CD4-positive, alpha-beta memory T cell (primary cell): ENCODE measurements around the gene ARFGEF2. TPM values are rescaled to one million over a fixed set of nuclear protein-coding genes. Genes with fewer than 3 reads are reported as not detected.
"Not testable (repeated sequence)": the region's sequence is repeated elsewhere in the genome, so short reads cannot be mapped to it uniquely, and the experiment has no call there.

Experiments
- CTCF ChIA-PET: fragments of 350-600 bp; sonication (Branson Sonifier 250); formaldehyde crosslinking; loops from one replicate; lab custom pipeline; 2021; ENCODE audit warnings: inconsistent platforms; ENCODE audit not compliant: partially characterized antibody; lab: Charles Lee
- POLR2A ChIA-PET: fragments of 350-600 bp; sonication (Branson Sonifier 250); formaldehyde crosslinking; loops from one replicate; lab custom pipeline; 2021; ENCODE audit not compliant: partially characterized antibody; lab: Charles Lee
- DNase-seq, 5 donors: peaks; one replicate each; pipeline versions ENCODE4 v3.0.0 to v3.0.0-alpha.2; 2020 to 2022; ENCODE audit warnings: mixed read lengths in 1 of 5
- H3K27ac ChIP-seq: one replicate; pipeline ENCODE4 v1.7.0; 2013; ENCODE audit warnings: low read depth, low read length
- H3K27me3 ChIP-seq: 2 replicates; pipeline ENCODE4 v1.7.0; 2013; ENCODE audit warnings: mild to moderate bottlenecking, low read length, moderate library complexity; ENCODE audit not compliant: insufficient read depth
- H3K36me3 ChIP-seq: 2 replicates; pipeline ENCODE4 v1.7.0; 2013; ENCODE audit warnings: mild to moderate bottlenecking, low read length, moderate library complexity; ENCODE audit not compliant: insufficient read depth
- H3K4me1 ChIP-seq: 2 replicates; pipeline ENCODE4 v1.7.0; 2013; ENCODE audit warnings: mild to moderate bottlenecking, low read length, moderate library complexity; ENCODE audit not compliant: insufficient read depth
- H3K4me3 ChIP-seq, 2 donors: one replicate each; pipeline ENCODE4 v1.7.0; 2013; ENCODE audit warnings: low read length in 2 of 2, mild to moderate bottlenecking in 1 of 2
- H3K9me3 ChIP-seq, 2 donors: one replicate each; pipeline ENCODE4 v1.7.0; 2013; ENCODE audit warnings: low read length in 2 of 2, control low read depth in 1 of 2; ENCODE audit not compliant: control insufficient read depth in 1 of 2
- H3K27ac Mint-ChIP-seq, 7 donors: one replicate each; pipeline ENCODE4 v1.8.0; 2020 to 2021; ENCODE audit warnings: mixed read lengths in 7 of 7, mild to moderate bottlenecking in 6 of 7, inconsistent platforms in 3 of 7, moderate library complexity in 3 of 7
- H3K27me3 Mint-ChIP-seq, 2 donors: one replicate each; pipeline ENCODE4 v1.8.0; 2020 to 2021; ENCODE audit warnings: mixed read lengths in 2 of 2
- H3K36me3 Mint-ChIP-seq, 2 donors: one replicate each; pipeline ENCODE4 v1.8.0; 2020 to 2021; ENCODE audit warnings: mixed read lengths in 2 of 2, inconsistent platforms in 1 of 2, mild to moderate bottlenecking in 1 of 2
- H3K4me1 Mint-ChIP-seq, 4 donors: one replicate each; pipeline ENCODE4 v1.8.0; 2020 to 2021; ENCODE audit warnings: mixed read lengths in 4 of 4, mild to moderate bottlenecking in 1 of 4
- H3K4me3 Mint-ChIP-seq, 8 donors: one replicate each; pipeline ENCODE4 v1.8.0; 2020 to 2021; ENCODE audit warnings: mixed read lengths in 8 of 8, mild to moderate bottlenecking in 7 of 8, moderate library complexity in 6 of 8, inconsistent platforms in 3 of 8
- H3K9me3 Mint-ChIP-seq, 8 donors: one replicate each; pipeline ENCODE4 v1.8.0; 2020 to 2021; ENCODE audit warnings: mixed read lengths in 8 of 8, mild to moderate bottlenecking in 5 of 8, inconsistent platforms in 3 of 8, moderate library complexity in 1 of 8
- intact Hi-C: fragments of 100-400 bp; cut with micrococcal nuclease; formaldehyde crosslinking; loops from one replicate; pipeline ENCODE4 v1.15.1; 2023
- polyA plus RNA-seq, 2 donors: library from polyadenylated mRNA; unstranded; fragments of 300-500 nt; fragmentation: Illumina TruSeq; gene quantifications; one replicate each; pipeline ENCODE4 v1.2.3, GENCODE V29; 2021
- total RNA-seq, 2 experiments: library from RNA; stranded (reverse); gene quantifications; one replicate each; pipeline ENCODE4 v1.2.3, GENCODE V29; 2021

Gene ARFGEF2
- total and polyA plus RNA-seq, 4 experiments from 2014 or later, result 4.7 to 28.1 (median 18.4) TPM

DNA sequence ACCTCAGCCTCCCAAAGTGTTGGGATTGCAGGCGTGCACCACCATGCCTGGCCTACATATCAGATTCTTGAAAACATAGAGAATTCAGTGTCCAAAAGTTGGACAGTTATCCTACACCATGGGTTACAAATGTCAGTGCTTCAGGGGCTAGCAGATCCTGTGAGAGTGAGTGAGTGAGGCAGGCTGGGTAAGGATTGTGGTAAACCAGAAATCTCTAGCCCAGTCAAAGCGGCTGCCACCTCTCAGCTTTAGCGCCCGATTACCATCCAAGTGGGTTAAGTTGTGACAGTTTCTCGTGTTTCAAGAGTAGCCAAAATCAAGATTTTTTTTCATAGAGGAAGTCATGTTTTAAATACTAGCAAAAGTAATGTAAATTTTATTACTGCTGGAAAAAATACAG is 102.7 kb downstream of the ARFGEF2 start:
- H3K27ac Mint-ChIP-seq, result no peak overlapping the region
- no peaks in the 10 kb centered on the region for H3K9me3 Mint-ChIP-seq
- intact Hi-C loops, result no loop called here
- Histone ChIP-seq H3K4me1 (no peaks in the 10 kb centered on the region), H3K36me3 (peaks cover 41% of the 10 kb centered on the region), H3K27ac (no peak overlapping the region), H3K27me3 (no peaks in the 10 kb centered on the region), H3K9me3 (no peaks in the 10 kb centered on the region), H3K4me3 (no peak overlapping the region)
- H3K36me3 Mint-ChIP-seq, result peaks cover 33 to 53% of the 10 kb centered on the region in 2 donors
- H3K4me1 Mint-ChIP-seq, result no peaks in the 10 kb centered on the region
- no peak for DNase-seq
- CTCF ChIA-PET, result no interaction called here
- no peaks in the 10 kb centered on the region for H3K27me3 Mint-ChIP-seq
- POLR2A ChIA-PET, result interaction anchor here (0.9 kb wide), 1 partner anchor 14 kb away, joined by 3 read pairs; no protein-coding TSS in a partner anchor
- no peak overlapping the region for H3K4me3 Mint-ChIP-seq

DNA sequence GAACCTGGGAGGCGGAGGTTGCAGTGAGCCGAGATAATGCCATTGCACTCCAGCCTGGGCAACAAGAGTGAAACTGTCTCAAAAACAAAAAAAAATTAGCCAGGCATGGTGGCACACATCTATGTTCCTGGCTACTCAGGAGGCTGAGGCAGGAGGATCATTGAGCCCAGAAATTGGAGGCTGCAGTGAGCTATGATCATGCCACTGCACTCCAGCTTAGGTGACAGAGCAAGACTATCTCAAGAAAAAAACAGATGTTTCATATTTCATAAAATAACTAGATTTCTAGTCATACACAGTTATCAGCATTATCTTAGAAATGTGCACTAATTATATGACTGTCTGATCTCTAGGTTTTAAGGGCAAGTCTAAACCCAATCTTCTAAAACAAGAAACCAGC is 106.7 kb downstream of the ARFGEF2 start:
- POLR2A ChIA-PET, H3K4me3 Mint-ChIP-seq, H3K4me3 ChIP-seq, H3K27me3 ChIP-seq, H3K4me1 Mint-ChIP-seq, H3K27ac ChIP-seq, H3K9me3 Mint-ChIP-seq, H3K27ac Mint-ChIP-seq, H3K4me1 ChIP-seq, DNase-seq, H3K27me3 Mint-ChIP-seq, H3K9me3 ChIP-seq: not testable (repeated sequence)
- CTCF ChIA-PET, result interaction anchor here (0.9 kb wide), 1 partner anchor 21 kb away, joined by 4 read pairs; no protein-coding TSS in a partner anchor
- peaks cover 30 to 39% of the 10 kb centered on the region in 2 donors for H3K36me3 Mint-ChIP-seq
- intact Hi-C loops, result loop anchor here (2.0 kb wide), 1 partner anchor 189 kb away; no protein-coding TSS in a partner anchor
- peaks cover 34% of the 10 kb centered on the region for H3K36me3 ChIP-seq

GRCh38 chr20:49028684-49029083 is 107.2 kb downstream of the ARFGEF2 start:
- DNase-seq, result no peak
- H3K27me3 ChIP-seq, result no peaks in the 10 kb centered on the region
- peaks cover 37% of the 10 kb centered on the region for H3K36me3 ChIP-seq
- intact Hi-C loops, result loop anchor here (2.0 kb wide), 1 partner anchor 188 kb away; no protein-coding TSS in a partner anchor
- no peaks in the 10 kb centered on the region for H3K4me1 ChIP-seq
- H3K27ac Mint-ChIP-seq, result no peak overlapping the region
- no peaks in the 10 kb centered on the region for H3K27me3 Mint-ChIP-seq
- no peak overlapping the region for H3K4me3 Mint-ChIP-seq
- ChIA-PET CTCF (interaction anchor here (0.7 to 0.9 kb wide), 2 partner anchors 21 to 188 kb away, joined by 3 to 4 read pairs; no protein-coding TSS in a partner anchor), POLR2A (no interaction called here)
- peaks cover 34 to 42% of the 10 kb centered on the region in 2 donors for H3K36me3 Mint-ChIP-seq
- H3K27ac ChIP-seq, result no peak overlapping the region
- no peaks in the 10 kb centered on the region for H3K9me3 Mint-ChIP-seq
- no peaks in the 10 kb centered on the region for H3K4me1 Mint-ChIP-seq
- no peaks in the 10 kb centered on the region for H3K9me3 ChIP-seq
- H3K4me3 ChIP-seq, result no peak overlapping the region

GRCh38 chr20:49029203-49029602 is 107.7 kb downstream of the ARFGEF2 start:
- Mint-ChIP-seq H3K36me3 (peaks cover 37 to 43% of the 10 kb centered on the region in 2 donors), H3K27ac (no peak overlapping the region), H3K27me3 (no peaks in the 10 kb centered on the region), H3K4me3 (no peak overlapping the region), H3K9me3 (no peaks in the 10 kb centered on the region), H3K4me1 (no peaks in the 10 kb centered on the region)
- Histone ChIP-seq H3K4me3 (no peak overlapping the region), H3K4me1 (no peaks in the 10 kb centered on the region), H3K9me3 (no peaks in the 10 kb centered on the region), H3K27ac (no peak overlapping the region), H3K36me3 (peaks cover 35% of the 10 kb centered on the region), H3K27me3 (no peaks in the 10 kb centered on the region)
- POLR2A ChIA-PET, result no interaction called here
- CTCF ChIA-PET, result interaction anchor here (0.7 to 1.0 kb wide), 3 partner anchors 9 to 188 kb away, joined by 3 to 4 read pairs (median 3); no protein-coding TSS in a partner anchor
- intact Hi-C loops, result loop anchor here (2.0 kb wide), 1 partner anchor 188 kb away; no protein-coding TSS in a partner anchor
- no peak for DNase-seq

DNA sequence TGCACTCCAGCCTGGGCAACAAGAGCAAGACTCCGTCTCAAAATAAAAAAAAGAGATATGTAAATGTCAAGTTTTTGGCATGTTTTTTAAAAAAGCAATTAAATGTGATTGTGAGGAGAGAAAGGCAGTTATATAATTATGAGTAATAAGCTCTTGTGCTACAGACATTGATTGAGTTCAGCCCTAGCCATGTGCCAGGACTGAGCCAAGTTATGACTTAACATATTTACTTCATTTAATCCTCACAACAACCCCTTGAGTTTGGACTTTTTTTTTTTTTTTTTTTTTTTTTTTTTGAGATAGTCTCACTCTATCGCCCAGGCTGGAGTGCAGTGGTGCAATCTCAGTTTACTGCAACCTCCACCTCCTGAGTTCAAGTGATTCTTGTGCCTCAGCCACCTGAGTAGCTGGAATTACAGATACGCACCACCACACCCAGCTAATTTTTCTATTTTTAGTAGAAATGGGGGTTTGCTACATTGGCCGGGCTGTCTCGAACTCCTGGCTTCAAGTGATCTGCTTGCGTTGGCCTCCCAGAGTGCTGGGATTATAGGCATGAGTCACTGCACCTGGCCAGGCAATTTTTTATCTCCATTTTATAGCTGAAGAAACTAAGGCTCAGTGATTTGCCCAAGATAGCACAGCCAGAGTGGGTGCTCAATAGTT is 109.6 kb downstream of the ARFGEF2 start:
- Mint-ChIP-seq H3K27ac (no peak overlapping the region), H3K4me3 (no peak overlapping the region), H3K36me3 (peaks cover 33 to 46% of the 10 kb centered on the region in 2 donors), H3K27me3 (no peaks in the 10 kb centered on the region), H3K4me1 (no peaks in the 10 kb centered on the region), H3K9me3 (no peaks in the 10 kb centered on the region)
- no peak overlapping the region for H3K27ac ChIP-seq
- CTCF ChIA-PET, result no interaction called here
- H3K27me3 ChIP-seq, result no peaks in the 10 kb centered on the region
- H3K4me3 ChIP-seq, result no peak overlapping the region
- no peaks in the 10 kb centered on the region for H3K9me3 ChIP-seq
- POLR2A ChIA-PET, result no interaction called here
- H3K4me1 ChIP-seq, result no peaks in the 10 kb centered on the region
- H3K36me3 ChIP-seq, result peaks cover 25% of the 10 kb centered on the region
- no peak for DNase-seq
- intact Hi-C loops, result no loop called here

- H3K27me3 ChIP-seq, result no peaks in the 10 kb centered on the region
- Mint-ChIP-seq H3K27me3 (no peaks in the 10 kb centered on the region), H3K27ac (no peak overlapping the region), H3K4me1 (peaks cover under 1 to 2% (median 2%) of the 10 kb centered on the region in 4 donors), H3K4me3 (no peak overlapping the region), H3K36me3 (peaks cover 33 to 44% of the 10 kb centered on the region in 2 donors), H3K9me3 (no peaks in the 10 kb centered on the region)
- no peak overlapping the region for H3K27ac ChIP-seq
- H3K4me1 ChIP-seq, result peaks cover 3% of the 10 kb centered on the region
- DNase-seq, result no peak
- no peak overlapping the region for H3K4me3 ChIP-seq
- intact Hi-C loops, result no loop called here
- POLR2A ChIA-PET, result interaction anchor here (1.0 kb wide), 1 partner anchor 9 kb away, joined by 5 read pairs; no protein-coding TSS in a partner anchor
- no peaks in the 10 kb centered on the region for H3K9me3 ChIP-seq
- H3K36me3 ChIP-seq, result peaks cover 25% of the 10 kb centered on the region
- CTCF ChIA-PET, result interaction anchor here (1.0 kb wide), 1 partner anchor 14 kb away, joined by 3 read pairs; the partner anchor contains the start of gene CSE1L
Observed at GRCh38 chr20:49032455-49032854, 110.9 kb downstream of the ARFGEF2 start.

DNA sequence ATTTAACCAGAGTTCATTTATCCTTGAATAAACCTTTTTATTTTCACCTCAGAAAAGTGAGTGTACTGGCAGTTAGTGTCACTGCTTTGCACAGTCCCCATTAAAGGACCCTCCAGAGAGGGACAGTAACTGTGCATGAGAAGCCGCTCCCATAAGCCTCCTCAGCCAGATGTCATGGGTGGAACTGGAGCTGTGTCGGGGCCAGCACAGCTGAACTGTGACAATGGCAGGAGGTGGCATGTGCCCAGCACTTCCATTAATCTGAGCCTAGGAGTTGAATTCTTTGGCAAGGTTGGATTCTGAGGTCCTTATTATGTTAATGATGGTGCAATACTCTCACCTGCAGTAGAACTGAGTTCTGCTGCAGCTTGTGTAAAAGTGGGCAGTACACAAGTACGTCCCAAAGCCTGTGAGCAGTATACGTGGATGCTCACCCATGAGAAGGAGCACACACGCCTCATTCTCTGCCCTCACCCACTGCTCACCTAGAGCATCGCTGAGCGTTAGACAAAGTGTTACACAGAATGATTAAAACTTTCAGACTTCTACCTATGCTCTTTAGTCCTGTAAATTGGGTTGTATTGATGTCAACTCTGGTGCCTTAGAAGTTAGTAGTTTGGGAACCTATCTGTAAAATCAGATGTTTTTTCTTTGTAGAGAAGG is 112.7 kb downstream of the ARFGEF2 start:
- H3K27ac Mint-ChIP-seq, result no peak overlapping the region
- DNase-seq, result no peak
- intact Hi-C loops, result no loop called here
- H3K36me3 Mint-ChIP-seq, result peaks cover 24 to 33% of the 10 kb centered on the region in 2 donors
- H3K4me3 Mint-ChIP-seq, result no peak overlapping the region
- H3K27me3 ChIP-seq, result no peaks in the 10 kb centered on the region
- ChIA-PET POLR2A (no interaction called here), CTCF (no interaction called here)
- H3K4me1 ChIP-seq, result peaks cover 19% of the 10 kb centered on the region
- no peaks in the 10 kb centered on the region for H3K9me3 Mint-ChIP-seq
- H3K4me3 ChIP-seq, result no peak overlapping the region
- peaks cover 16% of the 10 kb centered on the region for H3K36me3 ChIP-seq
- no peaks in the 10 kb centered on the region for H3K27me3 Mint-ChIP-seq
- H3K9me3 ChIP-seq, result no peaks in the 10 kb centered on the region
- no peak overlapping the region for H3K27ac ChIP-seq
- peaks cover 10 to 14% (median 13%) of the 10 kb centered on the region in 4 donors for H3K4me1 Mint-ChIP-seq
